Measurements from ENCODE around the gene NREP. TPM values are rescaled to one million over a fixed set of nuclear protein-coding genes. Genes with fewer than 3 reads are reported as not detected.

NREP gene
- total and polyA plus RNA-seq, 10 of the 15 experiments (the other 5 are each of a cell fraction or from before 2014, with no cell fraction given), result 20.6 to 117 (median 32.2) TPM

DNA sequence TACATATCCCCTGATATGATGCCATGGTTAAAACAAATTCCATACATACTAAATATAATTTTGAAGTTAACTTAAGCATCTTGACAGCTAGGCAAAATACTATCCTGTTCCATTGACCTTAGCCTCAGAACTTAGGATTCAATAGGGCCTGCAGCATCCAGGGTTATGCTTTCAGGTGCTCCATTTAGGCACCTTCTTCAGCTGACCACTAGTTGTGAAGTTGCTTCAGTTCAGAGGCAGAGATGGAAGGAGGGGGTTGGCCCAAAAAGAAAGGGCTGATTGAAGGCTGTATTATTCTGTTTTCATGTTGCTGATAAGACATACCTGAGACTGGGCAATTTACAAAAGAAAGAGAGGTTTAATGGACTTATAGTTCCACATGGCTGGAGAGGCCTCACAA is 7.0 kb upstream of the NREP start (continued):
- TF ChIP-seq, protein P1, sequence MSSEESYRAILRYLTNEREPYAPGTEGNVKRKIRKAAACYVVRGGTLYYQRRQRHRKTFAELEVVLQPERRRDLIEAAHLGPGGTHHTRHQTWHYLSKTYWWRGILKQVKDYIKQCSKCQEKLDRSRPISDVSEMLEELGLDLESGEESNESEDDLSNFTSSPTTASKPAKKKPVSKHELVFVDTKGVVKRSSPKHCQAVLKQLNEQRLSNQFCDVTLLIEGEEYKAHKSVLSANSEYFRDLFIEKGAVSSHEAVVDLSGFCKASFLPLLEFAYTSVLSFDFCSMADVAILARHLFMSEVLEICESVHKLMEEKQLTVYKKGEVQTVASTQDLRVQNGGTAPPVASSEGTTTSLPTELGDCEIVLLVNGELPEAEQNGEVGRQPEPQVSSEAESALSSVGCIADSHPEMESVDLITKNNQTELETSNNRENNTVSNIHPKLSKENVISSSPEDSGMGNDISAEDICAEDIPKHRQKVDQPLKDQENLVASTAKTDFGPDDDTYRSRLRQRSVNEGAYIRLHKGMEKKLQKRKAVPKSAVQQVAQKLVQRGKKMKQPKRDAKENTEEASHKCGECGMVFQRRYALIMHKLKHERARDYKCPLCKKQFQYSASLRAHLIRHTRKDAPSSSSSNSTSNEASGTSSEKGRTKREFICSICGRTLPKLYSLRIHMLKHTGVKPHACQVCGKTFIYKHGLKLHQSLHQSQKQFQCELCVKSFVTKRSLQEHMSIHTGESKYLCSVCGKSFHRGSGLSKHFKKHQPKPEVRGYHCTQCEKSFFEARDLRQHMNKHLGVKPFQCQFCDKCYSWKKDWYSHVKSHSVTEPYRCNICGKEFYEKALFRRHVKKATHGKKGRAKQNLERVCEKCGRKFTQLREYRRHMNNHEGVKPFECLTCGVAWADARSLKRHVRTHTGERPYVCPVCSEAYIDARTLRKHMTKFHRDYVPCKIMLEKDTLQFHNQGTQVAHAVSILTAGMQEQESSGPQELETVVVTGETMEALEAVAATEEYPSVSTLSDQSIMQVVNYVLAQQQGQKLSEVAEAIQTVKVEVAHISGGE (CRISPR knock-in tag; IDR thresholded peaks at IDR 0.05), result no peak
- no peak for TF ChIP-seq SRF (IDR thresholded peaks at IDR 0.05; ENCODE audit: low read depth in 2 of 2, low read length in 2 of 2)

DNA sequence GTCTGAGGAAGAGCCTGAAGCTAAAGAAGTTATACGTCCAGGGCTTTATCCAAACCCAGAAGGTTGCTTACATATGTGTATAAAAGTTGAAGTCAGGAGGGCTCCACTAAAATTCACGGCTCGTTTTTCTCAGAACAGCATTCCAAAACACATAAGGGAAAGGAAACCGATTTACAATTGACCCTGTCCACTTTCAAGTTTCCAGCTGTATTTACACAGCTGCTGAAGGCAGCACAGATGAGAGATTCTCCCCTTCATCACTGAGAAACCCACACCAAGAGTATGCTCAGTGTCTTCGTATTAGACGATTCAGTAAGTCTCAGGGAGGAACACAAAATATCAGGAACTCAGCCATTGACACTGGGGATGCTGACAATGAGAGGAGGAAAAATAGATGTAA is 5.9 kb upstream of the NREP start:
- Histone ChIP-seq H3K4me3 (no peak overlapping the region), H4K20me1 (ENCODE audit: control insufficient read depth, insufficient read depth) (no peaks in the 10 kb centered on the region), H3K4me2 (ENCODE audit: control insufficient read depth, insufficient read depth) (no peak overlapping the region), H3K9me3 (replicated peaks; ENCODE audit: control insufficient read depth, insufficient read depth, low read length) (no peaks in the 10 kb centered on the region; the same call in 2 of the 3 replicates), H3K79me2 (ENCODE audit: control insufficient read depth, insufficient read depth, low read length) (no peaks in the 10 kb centered on the region), H3K27me3 (replicated peaks in 1 of 2; ENCODE audit: control insufficient read depth in 2 of 2, insufficient read depth in 2 of 2, low read length in 1 of 2) (no peaks in the 10 kb centered on the region), H3K4me1 (ENCODE audit: control insufficient read depth, insufficient read depth, low read length) (no peaks in the 10 kb centered on the region), H3K9ac (ENCODE audit: control insufficient read depth, insufficient read depth, low read length) (no peak overlapping the region), H2AFZ (ENCODE audit: control insufficient read depth, low read depth, low read length) (no peak overlapping the region), H3K36me3 (ENCODE audit: control insufficient read depth in 2 of 2, insufficient read depth in 2 of 2, low read length in 1 of 2) (no peaks in the 10 kb centered on the region), H3K27ac (ENCODE audit: control insufficient read depth, insufficient read depth) (no peak overlapping the region)
- DNase-seq (ENCODE audit: low read depth, low spot score) (no peak), FAIRE-seq (no peak), ATAC-seq (no peak)
- WGBS (ENCODE audit: insufficient coverage, insufficient replicate concordance, low lambda C conversion rate, missing lambda C conversion rate), result 48% methylated on average over 6 of the region's 6 CpGs
- ChIA-PET RAD21 (ENCODE audit: unreplicated experiment) (no interaction called here), SMC1A (ENCODE audit: uncharacterized antibody, unreplicated experiment) (interaction anchor here (1.1 kb wide), 1 partner anchor 9 kb away, joined by 3 read pairs; no protein-coding TSS in a partner anchor), CTCF (no interaction called here), POLR2A (no interaction called here)
- intact Hi-C loops (cut with micrococcal nuclease; ENCODE audit: unreplicated experiment), result no loop called here
- no TSS peak for BruUV-seq (replicated peaks)
- in situ Hi-C loops (cut with MboI), result no loop called here
- no peak for TF ChIP-seq DPF2 (IDR thresholded peaks at IDR 0.05)
- TF ChIP-seq BMI1 (IDR thresholded peaks at IDR 0.05; ENCODE audit: borderline replicate concordance), result no peak
- no peak for TF ChIP-seq KAT2A (conservative IDR thresholded peaks at IDR 0.05; ENCODE audit: control insufficient read depth, low read depth, low read length)
- TF ChIP-seq, protein P2, sequence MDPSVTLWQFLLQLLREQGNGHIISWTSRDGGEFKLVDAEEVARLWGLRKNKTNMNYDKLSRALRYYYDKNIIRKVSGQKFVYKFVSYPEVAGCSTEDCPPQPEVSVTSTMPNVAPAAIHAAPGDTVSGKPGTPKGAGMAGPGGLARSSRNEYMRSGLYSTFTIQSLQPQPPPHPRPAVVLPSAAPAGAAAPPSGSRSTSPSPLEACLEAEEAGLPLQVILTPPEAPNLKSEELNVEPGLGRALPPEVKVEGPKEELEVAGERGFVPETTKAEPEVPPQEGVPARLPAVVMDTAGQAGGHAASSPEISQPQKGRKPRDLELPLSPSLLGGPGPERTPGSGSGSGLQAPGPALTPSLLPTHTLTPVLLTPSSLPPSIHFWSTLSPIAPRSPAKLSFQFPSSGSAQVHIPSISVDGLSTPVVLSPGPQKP (IDR thresholded peaks at IDR 0.05; ENCODE audit: low read depth, low read length), result no peak
- TF ChIP-seq FOXK2 (IDR thresholded peaks at IDR 0.05), result no peak
- TF ChIP-seq, protein P3, sequence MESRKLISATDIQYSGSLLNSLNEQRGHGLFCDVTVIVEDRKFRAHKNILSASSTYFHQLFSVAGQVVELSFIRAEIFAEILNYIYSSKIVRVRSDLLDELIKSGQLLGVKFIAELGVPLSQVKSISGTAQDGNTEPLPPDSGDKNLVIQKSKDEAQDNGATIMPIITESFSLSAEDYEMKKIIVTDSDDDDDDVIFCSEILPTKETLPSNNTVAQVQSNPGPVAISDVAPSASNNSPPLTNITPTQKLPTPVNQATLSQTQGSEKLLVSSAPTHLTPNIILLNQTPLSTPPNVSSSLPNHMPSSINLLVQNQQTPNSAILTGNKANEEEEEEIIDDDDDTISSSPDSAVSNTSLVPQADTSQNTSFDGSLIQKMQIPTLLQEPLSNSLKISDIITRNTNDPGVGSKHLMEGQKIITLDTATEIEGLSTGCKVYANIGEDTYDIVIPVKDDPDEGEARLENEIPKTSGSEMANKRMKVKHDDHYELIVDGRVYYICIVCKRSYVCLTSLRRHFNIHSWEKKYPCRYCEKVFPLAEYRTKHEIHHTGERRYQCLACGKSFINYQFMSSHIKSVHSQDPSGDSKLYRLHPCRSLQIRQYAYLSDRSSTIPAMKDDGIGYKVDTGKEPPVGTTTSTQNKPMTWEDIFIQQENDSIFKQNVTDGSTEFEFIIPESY (IDR thresholded peaks at IDR 0.05), result no peak
- no peak for TF ChIP-seq SPI1 (IDR thresholded peaks at IDR 0.05; ENCODE audit: borderline replicate concordance, insufficient read depth, low read depth, low read length)
- TF ChIP-seq CBX3 (IDR thresholded peaks at IDR 0.05; ENCODE audit: borderline replicate concordance, low read depth), result no peak
- TF ChIP-seq RAD51 (IDR thresholded peaks at IDR 0.05), result no peak
- TF ChIP-seq, protein P4, sequence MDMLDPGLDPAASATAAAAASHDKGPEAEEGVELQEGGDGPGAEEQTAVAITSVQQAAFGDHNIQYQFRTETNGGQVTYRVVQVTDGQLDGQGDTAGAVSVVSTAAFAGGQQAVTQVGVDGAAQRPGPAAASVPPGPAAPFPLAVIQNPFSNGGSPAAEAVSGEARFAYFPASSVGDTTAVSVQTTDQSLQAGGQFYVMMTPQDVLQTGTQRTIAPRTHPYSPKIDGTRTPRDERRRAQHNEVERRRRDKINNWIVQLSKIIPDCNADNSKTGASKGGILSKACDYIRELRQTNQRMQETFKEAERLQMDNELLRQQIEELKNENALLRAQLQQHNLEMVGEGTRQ (IDR thresholded peaks at IDR 0.05; ENCODE audit: borderline replicate concordance, low read depth, low read length), result no peak
- TF ChIP-seq ASH2L (IDR thresholded peaks at IDR 0.05; ENCODE audit: borderline replicate concordance, low read depth), result no peak
- TF ChIP-seq NBN (IDR thresholded peaks at IDR 0.05), result no peak

Data from GM12878 (cell line).